ACC112 (cell line): ENCODE data around the gene NT5C3B.

ENCODE experiments used
- H2AFZ ChIP-seq: fragments of 200-600 bp; sonication (generic); one replicate; pipeline ENCODE4 v1.6.0; 2017; ENCODE audit warnings: antibody characterized with exemption, low read length; ENCODE audit not compliant: unreplicated experiment
- H3K27ac ChIP-seq: fragments of 200-600 bp; sonication (generic); 2 replicates; pipeline ENCODE4 v1.5.1; 2014; ENCODE audit warnings: low read depth, mild to moderate bottlenecking, antibody characterized with exemption, low read length, moderate library complexity
- H3K27me3 ChIP-seq: fragments of 200-600 bp; sonication (generic); 2 replicates; pipeline ENCODE4 v1.6.1; 2014; ENCODE audit warnings: mild to moderate bottlenecking, antibody characterized with exemption, low read length, moderate library complexity, mixed read lengths; ENCODE audit not compliant: insufficient read depth
- H3K36me3 ChIP-seq: fragments of 200-600 bp; sonication (generic); 2 replicates; pipeline ENCODE4 v1.6.1; 2016; ENCODE audit warnings: mild to moderate bottlenecking, antibody characterized with exemption, low read length, moderate library complexity, mixed read lengths; ENCODE audit not compliant: insufficient read depth
- H3K4me1 ChIP-seq: fragments of 200-600 bp; sonication (generic); one replicate; pipeline ENCODE4 v1.6.1; 2016; ENCODE audit warnings: low read length, mixed read lengths; ENCODE audit not compliant: insufficient read depth, unreplicated experiment, control insufficient read depth
- H3K4me3 ChIP-seq: fragments of 200-600 bp; sonication (generic); 2 replicates; pipeline ENCODE4 v1.5.1; 2014; ENCODE audit warnings: mild to moderate bottlenecking, low read depth, low read length
- H3K79me2 ChIP-seq: fragments of 200-600 bp; sonication (generic); one replicate; pipeline ENCODE4 v1.6.0; 2016; ENCODE audit warnings: low read length; ENCODE audit not compliant: control insufficient read depth, unreplicated experiment, insufficient read depth

Gene NT5C3B

DNA sequence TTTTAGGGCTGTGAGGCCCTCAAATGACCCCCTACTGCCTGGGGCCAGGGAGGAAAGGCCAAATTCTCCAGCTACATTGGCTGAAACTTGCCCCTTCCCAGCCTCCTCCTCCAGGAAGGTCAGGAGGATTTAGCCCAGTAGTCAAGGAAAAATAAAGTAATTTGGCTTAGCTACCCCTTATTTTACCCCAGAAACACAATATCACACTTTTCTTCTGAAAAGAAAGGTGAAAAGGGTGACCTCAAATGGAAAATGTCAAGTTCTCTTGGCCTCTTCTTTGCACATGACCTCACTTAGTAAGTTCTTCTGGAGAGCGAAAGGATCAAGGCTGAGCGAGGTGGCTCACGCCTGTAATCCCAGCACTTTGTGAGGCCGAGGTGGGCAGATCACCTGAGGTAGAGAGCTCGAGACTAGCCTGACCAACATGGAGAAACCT is 41.5 kb downstream of the NT5C3B start:
- H2AFZ ChIP-seq = no peak overlapping the region
- H3K4me1 ChIP-seq = peaks cover 16% of the 10 kb centered on the region
- no peak overlapping the region for H3K27ac ChIP-seq
- H3K4me3 ChIP-seq = no peak overlapping the region
- H3K36me3 ChIP-seq = no peaks in the 10 kb centered on the region
- H3K27me3 ChIP-seq = no peaks in the 10 kb centered on the region
- H3K79me2 ChIP-seq = no peaks in the 10 kb centered on the region

DNA sequence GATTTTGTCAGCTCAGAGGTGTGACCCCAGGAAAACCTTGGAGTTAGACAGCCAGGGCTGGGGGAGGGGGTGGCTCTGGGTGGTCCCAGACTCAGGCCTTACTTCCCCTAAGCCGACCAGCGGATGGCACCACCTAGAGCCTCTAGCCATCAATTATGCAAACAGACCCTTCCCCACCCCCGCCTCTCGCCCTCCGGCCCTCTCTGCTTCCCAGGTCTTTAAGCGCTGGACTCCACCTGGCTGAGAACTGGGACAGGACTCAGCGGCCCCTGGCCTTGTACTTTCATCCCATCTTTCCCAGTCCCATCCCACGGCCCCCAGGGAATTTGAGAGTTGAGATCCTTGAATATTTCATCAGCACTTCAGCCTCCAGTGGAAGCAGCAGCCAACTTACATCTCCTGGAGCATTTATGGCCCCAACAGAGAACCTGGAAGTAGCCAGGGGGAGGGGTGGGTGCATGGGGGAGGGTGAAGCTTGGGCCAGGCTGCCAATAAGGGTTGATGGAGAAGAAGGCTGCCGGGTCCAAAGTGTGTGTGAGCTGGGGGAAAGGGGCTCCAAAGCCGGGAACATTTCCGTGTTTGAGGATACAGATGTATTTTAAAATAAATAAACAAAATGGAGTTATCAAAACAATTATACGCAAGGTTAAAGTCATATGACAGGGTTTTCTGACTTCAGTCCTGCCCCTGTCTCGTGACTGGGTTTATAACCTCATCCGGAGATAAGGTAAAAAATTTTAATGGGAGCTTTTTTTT is 42.1 kb downstream of the NT5C3B start:
- H3K4me1 ChIP-seq = peaks cover 16% of the 10 kb centered on the region

DNA sequence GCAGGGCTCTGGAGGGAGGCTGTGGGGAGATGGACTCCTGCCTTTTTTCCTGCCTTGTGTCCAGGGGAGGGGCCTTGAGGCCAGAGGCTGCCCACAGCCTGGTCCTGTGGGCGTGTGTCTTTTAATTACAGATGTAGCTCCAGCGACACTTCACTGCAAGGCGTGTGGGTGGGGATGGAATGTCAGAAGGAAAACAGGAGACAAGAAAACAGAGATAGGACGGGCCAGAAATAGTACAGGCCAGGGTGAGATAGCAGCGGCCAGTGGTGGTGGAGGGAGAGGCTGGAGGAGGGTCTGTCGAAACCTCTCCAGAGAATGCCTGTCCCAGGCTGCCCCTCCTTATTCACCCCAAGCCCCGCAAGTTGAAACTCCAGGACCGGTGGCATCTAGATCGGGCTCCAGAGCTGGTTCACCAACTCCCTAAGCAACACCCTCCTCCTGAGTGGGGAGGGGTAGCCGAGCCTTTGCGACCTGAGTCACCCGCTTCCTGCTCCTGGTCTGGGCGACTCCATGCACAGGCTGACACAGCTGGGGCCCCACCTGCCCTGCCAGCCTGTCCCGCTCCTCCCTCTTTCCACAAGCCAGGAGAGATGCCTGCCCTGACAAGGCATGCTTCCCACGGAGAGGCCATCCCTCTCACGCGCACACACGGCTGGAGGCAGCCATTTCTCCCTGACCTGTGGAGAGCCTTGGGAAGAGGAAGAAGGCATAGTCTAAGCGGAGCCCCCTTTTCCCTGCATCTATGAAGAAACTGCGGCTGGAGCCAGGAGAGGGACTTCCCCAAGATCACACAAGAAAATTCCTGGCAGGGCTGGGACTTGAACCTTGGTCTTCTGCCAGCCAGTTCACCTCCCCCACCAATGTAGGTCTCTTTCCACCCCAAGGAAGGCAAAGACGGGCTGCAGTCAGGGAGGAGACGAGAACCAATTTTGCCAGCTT is 42.9 kb downstream of the NT5C3B start:
- H3K4me3 ChIP-seq = peak overlapping the region; percentile 43; the same call in 1 of the 2 replicates

More for the DNA sequence above, 42.1 kb downstream of the NT5C3B start:
- no peaks in the 10 kb centered on the region for H3K27me3 ChIP-seq
- H3K4me3 ChIP-seq = no peak overlapping the region
- no peak overlapping the region; the same call in 1 of the 2 replicates for H3K27ac ChIP-seq
- H2AFZ ChIP-seq = no peak overlapping the region
- no peaks in the 10 kb centered on the region for H3K79me2 ChIP-seq
- no peaks in the 10 kb centered on the region for H3K36me3 ChIP-seq

DNA sequence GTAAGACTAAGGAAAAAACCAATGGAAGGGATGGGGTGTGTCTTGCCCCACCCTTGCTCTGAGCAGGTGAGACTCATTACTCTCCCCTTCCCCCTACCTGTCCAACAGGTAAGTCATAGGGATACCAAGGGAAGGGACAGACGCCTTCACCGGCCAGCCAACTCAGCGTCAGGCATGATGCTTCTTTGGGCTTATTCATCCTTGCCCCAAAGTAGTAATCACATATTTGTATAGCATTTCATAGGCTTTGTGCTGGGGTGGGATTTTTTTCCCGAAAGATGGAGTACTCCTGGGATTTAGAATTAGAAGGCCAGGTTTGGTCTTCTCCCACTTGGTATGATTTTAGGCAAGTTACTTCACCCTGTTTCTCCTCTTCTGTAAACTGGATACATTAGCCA is 49.0 kb downstream of the NT5C3B start:
- no peak overlapping the region for H3K27ac ChIP-seq
- no peaks in the 10 kb centered on the region for H3K36me3 ChIP-seq
- H3K4me3 ChIP-seq = no peak overlapping the region
- no peaks in the 10 kb centered on the region for H3K4me1 ChIP-seq
- H2AFZ ChIP-seq = no peak overlapping the region
- no peaks in the 10 kb centered on the region for H3K79me2 ChIP-seq
- peaks cover 20% of the 10 kb centered on the region for H3K27me3 ChIP-seq

More for the DNA sequence above, 42.9 kb downstream of the NT5C3B start:
- H3K4me1 ChIP-seq = peaks cover 16% of the 10 kb centered on the region
- H3K79me2 ChIP-seq = no peaks in the 10 kb centered on the region
- H3K36me3 ChIP-seq = no peaks in the 10 kb centered on the region
- H3K27ac ChIP-seq = peak overlapping the region; percentile 42; the same call in 1 of the 2 replicates
- H2AFZ ChIP-seq = peak overlapping the region; percentile 95
- no peaks in the 10 kb centered on the region for H3K27me3 ChIP-seq

DNA sequence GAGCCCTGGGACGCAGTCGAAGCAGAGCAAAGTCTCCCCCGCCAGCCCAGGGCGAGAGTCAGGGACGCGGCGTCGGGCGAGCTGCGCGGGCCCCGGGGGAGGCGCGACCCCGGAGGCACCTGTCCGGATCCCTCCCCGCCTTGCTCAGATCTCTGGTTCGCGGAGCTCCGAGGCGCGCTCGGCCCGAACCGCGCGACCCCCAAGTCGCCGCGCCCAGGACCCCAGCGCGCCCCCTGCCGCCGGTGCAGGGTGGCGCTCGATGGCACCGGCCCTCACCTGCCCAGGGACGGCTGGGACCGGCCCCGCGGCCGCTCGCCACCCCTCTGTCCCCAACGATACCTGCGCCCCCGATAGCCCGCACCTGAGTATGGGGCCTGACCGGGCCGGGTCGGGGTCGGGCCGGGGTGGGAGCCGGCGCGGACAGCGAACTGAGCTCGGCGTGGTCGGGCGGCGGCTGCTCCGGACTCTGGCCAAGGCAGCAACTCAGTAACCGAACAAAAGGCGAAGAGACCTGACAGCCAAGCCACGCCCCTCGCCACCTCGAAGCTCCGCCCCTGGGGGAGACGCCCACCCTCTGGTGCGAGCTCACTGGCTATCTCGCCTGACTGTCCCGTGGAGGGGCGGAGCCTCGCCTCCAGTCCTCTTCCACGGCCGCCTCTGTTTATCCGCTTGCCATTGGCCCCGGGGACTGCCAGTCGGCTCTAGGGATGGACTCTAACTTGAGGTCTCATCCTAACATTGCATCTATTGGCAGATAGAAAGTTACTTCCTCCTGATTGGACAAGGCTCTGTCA is 49.6 kb downstream of the NT5C3B start, which contains the start of gene JUP:
JUP (minus strand) TSS at position 485 of the 794 bp plus-strand sequence. CDS start 14,857 bp downstream, outside the sequence.
- H3K4me1 ChIP-seq = no peaks in the 10 kb centered on the region
- peak within 1 kb of the TSS; percentile 60 for H3K4me3 ChIP-seq
- no peak within 1 kb of the TSS for H3K27ac ChIP-seq
- no peaks in the 10 kb centered on the region for H3K79me2 ChIP-seq
- H3K36me3 ChIP-seq = no peaks in the 10 kb centered on the region
- H2AFZ ChIP-seq = no peak within 1 kb of the TSS
- H3K27me3 ChIP-seq = peaks cover 20% of the 10 kb centered on the region

DNA sequence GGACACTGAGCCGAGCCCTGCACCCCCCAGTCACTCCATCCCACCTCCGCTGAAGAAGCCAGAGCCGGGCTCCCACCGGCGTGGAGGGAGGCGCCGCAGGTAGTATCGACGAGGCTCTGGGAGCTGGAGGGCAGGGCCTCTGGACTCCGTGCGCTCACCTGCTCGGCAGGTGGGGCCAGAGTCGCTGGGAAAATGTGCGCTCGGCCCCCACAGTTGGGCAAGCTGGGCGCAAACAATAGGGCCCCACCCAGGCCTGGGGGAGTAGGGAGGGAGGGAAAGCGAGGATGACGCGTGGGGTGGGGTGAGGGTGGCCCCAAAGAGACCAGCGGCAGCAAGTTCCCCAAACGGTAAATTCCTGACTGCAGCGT is 50.2 kb downstream of the NT5C3B start:
- H3K27me3 ChIP-seq = peaks cover 20% of the 10 kb centered on the region
- no peak overlapping the region for H3K27ac ChIP-seq
- no peaks in the 10 kb centered on the region for H3K4me1 ChIP-seq
- peak overlapping the region; percentile 60 for H3K4me3 ChIP-seq
- H3K36me3 ChIP-seq = no peaks in the 10 kb centered on the region
- H3K79me2 ChIP-seq = no peaks in the 10 kb centered on the region
- no peak overlapping the region for H2AFZ ChIP-seq

DNA sequence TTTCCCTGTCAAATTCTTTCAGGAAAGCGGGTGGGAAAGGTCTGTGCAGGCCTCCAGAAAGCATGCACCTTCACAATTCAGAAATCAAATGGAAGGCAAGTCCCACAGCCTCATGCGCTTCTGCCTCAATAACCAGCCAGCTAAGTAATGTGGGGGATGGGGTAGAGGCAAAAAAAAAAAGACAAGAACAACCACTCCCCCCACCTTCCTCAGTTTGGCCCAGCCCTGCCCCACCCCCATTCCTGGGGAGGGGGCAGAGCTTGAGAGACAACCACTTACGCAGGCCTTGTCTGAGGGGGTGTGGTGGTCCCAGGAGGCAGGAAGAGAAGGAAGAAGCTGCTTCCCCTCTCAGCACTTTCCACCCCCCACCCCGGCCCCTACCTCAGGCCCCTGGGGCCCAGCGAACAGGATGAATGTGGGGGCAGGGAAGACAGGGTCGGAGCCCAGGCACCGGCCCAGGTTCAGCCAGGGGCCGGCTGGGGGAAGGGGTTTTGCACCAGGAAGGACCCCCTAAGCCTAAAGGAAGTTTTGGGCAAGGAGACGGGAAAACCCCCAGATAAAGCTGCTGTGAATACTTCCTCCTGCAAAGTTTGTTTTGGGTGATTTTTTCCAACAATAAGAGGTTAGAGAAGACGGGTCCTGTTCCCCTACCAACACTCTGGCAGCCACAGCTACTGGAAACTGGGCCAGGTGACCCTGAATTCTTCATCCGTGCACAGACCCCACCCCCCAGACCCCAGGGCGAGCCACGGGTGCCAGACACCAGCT is 50.8 kb downstream of the NT5C3B start:
- no peaks in the 10 kb centered on the region for H3K79me2 ChIP-seq
- H2AFZ ChIP-seq = no peak overlapping the region
- peak overlapping the region; percentile 60; the same call in 1 of the 2 replicates for H3K4me3 ChIP-seq
- peaks cover 20% of the 10 kb centered on the region for H3K27me3 ChIP-seq
- no peak overlapping the region for H3K27ac ChIP-seq
- H3K4me1 ChIP-seq = no peaks in the 10 kb centered on the region
- H3K36me3 ChIP-seq = no peaks in the 10 kb centered on the region

DNA sequence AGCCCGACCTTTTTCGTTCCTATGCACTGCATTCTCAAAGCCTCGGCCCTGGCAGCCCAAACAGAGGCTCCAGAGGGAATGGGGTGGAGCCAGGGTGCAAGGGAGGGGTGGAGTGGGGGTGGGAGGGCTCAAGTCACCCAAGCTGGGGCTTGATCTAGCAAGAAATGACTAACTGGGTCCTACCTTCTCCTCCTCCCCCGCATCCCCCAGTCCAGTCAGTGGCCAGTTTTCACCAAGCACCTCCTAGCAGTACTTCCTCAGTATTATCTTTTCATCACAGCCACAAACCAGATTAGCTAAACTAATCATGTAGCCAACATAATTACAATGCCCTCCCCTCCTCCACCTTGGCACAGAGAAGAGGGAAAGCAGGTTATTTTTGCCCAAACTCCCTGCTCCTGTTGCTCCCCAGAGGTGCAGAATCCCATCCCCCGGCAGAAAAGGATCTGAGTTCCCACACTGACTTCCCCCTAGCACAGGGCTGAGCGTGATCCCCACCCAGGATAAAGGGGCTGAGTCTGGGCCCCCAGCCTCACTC is 51.8 kb downstream of the NT5C3B start:
- H3K4me1 ChIP-seq = no peaks in the 10 kb centered on the region
- H3K27ac ChIP-seq = no peak overlapping the region
- no peaks in the 10 kb centered on the region for H3K36me3 ChIP-seq
- no peak overlapping the region for H3K4me3 ChIP-seq
- H2AFZ ChIP-seq = no peak overlapping the region
- H3K79me2 ChIP-seq = no peaks in the 10 kb centered on the region
- peaks cover 20% of the 10 kb centered on the region for H3K27me3 ChIP-seq

DNA sequence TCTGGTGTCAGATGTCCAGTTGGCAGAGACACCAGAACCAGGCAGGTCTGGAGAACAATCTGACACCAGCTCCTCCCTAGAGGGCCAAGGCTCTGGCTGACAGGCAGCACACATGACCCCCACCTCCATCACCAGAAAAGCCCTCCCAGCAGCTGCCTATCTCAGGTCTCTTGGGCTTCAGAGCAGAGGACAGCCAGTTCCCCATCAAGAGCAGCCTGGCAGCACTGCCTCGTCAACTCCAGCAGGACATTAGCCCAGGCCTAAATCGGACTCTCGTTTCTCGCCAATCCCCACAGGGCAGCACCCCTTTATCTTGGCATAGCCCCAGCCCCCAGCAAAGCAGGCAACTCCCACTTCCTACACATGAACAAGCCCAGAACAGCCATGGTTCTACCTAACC is 53.9 kb downstream of the NT5C3B start:
- Histone ChIP-seq H3K36me3 (no peaks in the 10 kb centered on the region), H3K79me2 (no peaks in the 10 kb centered on the region), H3K27me3 (peaks cover 17% of the 10 kb centered on the region), H3K27ac (no peak overlapping the region), H3K4me1 (peaks cover 11% of the 10 kb centered on the region), H3K4me3 (no peak overlapping the region), H2AFZ (no peak overlapping the region)
